ENCODE data around the gene PCCB.
"Not testable (repeated sequence)": the region's sequence is repeated elsewhere in the genome, so short reads cannot be mapped to it uniquely, and the experiment has no call there.

DNA sequence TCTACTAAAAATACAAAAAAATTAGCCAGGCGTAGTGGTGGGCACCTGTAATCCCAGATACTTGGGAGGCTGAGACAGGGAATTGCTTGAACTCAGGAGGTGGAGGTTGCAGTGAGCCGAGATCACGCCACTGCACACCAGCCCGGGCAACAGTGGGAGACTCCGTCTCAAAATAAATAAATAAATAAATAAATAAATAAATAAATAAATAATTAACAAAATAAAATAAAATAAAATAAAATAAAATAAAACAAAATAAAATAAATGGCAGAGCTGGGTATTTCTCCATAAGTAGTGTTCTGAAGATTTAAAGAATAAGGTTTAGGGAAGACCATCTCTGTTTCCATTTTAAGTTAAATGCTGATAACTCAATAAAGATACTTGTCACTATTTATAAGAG lies 125.7 kb downstream of the PCCB start:
- not testable (repeated sequence) for TF ChIP-seq TOX (CRISPR knock-in tag; IDR thresholded peaks at IDR 0.05; ENCODE audit: borderline replicate concordance); ZFP30 (CRISPR knock-in tag; IDR thresholded peaks at IDR 0.05); ARNTL (CRISPR knock-in tag; IDR thresholded peaks at IDR 0.05; ENCODE audit: borderline replicate concordance, low read depth); GLIS3 (CRISPR knock-in tag; IDR thresholded peaks at IDR 0.05); ZFP3 (CRISPR knock-in tag; IDR thresholded peaks at IDR 0.05); RARB (CRISPR knock-in tag; IDR thresholded peaks at IDR 0.05); ZNF565 (CRISPR knock-in tag; conservative IDR thresholded peaks at IDR 0.05; ENCODE audit: low read depth)
- TF ChIP-seq, protein P1, sequence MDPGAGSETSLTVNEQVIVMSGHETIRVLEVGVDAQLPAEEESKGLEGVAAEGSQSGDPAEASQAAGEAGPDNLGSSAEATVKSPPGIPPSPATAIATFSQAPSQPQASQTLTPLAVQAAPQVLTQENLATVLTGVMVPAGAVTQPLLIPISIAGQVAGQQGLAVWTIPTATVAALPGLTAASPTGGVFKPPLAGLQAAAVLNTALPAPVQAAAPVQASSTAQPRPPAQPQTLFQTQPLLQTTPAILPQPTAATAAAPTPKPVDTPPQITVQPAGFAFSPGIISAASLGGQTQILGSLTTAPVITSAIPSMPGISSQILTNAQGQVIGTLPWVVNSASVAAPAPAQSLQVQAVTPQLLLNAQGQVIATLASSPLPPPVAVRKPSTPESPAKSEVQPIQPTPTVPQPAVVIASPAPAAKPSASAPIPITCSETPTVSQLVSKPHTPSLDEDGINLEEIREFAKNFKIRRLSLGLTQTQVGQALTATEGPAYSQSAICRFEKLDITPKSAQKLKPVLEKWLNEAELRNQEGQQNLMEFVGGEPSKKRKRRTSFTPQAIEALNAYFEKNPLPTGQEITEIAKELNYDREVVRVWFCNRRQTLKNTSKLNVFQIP (CRISPR knock-in tag; IDR thresholded peaks at IDR 0.05; ENCODE audit: borderline replicate concordance, low read depth), result not testable (repeated sequence)
